Fibroblast of skin of right quadriceps (primary cell): Measurements from ENCODE around the gene ZNF236.
"Not testable (repeated sequence)": the region's sequence is repeated elsewhere in the genome, so short reads cannot be mapped to it uniquely, and the experiment has no call there.

Source experiments
- DNase-seq: peaks from one replicate; pipeline ENCODE4 v3.0.0-alpha.2; 2013

The ZNF236 gene

GRCh38 chr18:76822506-76823160 is at the start of gene ZNF236:
TSS of gene ZNF236 (plus strand) at chr18:76822557. CDS start at chr18:76822608, 51 bp downstream.
- DNase-seq, result peak; percentile 84

GRCh38 chr18:76772665-76773064 is 49.7 kb upstream of the ZNF236 start:
- no peak for DNase-seq

- DNase-seq, result not testable (repeated sequence)
These were observed 45.3 kb upstream of the ZNF236 start for GRCh38 chr18:76777036-76777435.

- no peak for DNase-seq
These were observed 38.4 kb upstream of the ZNF236 start for GRCh38 chr18:76783786-76784484.

GRCh38 chr18:76785872-76786271 is 36.5 kb upstream of the ZNF236 start:
- DNase-seq, result no peak

- DNase-seq, result no peak
These were observed 33.6 kb upstream of the ZNF236 start for GRCh38 chr18:76788571-76789317.

GRCh38 chr18:76791106-76791505 is 31.3 kb upstream of the ZNF236 start:
- DNase-seq, result no peak

- no peak for DNase-seq
These were observed 30.7 kb upstream of the ZNF236 start for GRCh38 chr18:76791642-76792041.

GRCh38 chr18:76794326-76794725 is 28.0 kb upstream of the ZNF236 start:
- DNase-seq, result no peak

GRCh38 chr18:76801567-76802505 is 20.5 kb upstream of the ZNF236 start:
- peak; percentile 38 for DNase-seq

GRCh38 chr18:76803413-76803812 is 18.9 kb upstream of the ZNF236 start:
- no peak for DNase-seq

- peak; percentile 53 for DNase-seq
These were observed 18.5 kb upstream of the ZNF236 start for GRCh38 chr18:76803814-76804213.

GRCh38 chr18:76805221-76805620 is 17.1 kb upstream of the ZNF236 start:
- DNase-seq, result peak; percentile 21

GRCh38 chr18:76806301-76806700 is 16.1 kb upstream of the ZNF236 start:
- DNase-seq, result no peak

GRCh38 chr18:76808561-76808960 is 13.8 kb upstream of the ZNF236 start:
- DNase-seq, result no peak

GRCh38 chr18:76811530-76811929 is 10.8 kb upstream of the ZNF236 start:
- DNase-seq, result not testable (repeated sequence)

- no peak for DNase-seq
These were observed 8.1 kb upstream of the ZNF236 start for GRCh38 chr18:76814256-76814655.

- no peak for DNase-seq
These were observed 6.2 kb upstream of the ZNF236 start for GRCh38 chr18:76816127-76816526.

GRCh38 chr18:76817888-76818611 is 4.3 kb upstream of the ZNF236 start:
- no peak for DNase-seq

GRCh38 chr18:76819411-76820136 is 2.8 kb upstream of the ZNF236 start:
- no peak for DNase-seq

GRCh38 chr18:76821356-76821874 is 942 bp upstream of the ZNF236 start:
- no peak for DNase-seq
